Epithelial cell of prostate (primary cell): ENCODE measurements around the gene SNTG2.
"Not testable (repeated sequence)": the region's sequence is repeated elsewhere in the genome, so short reads cannot be mapped to it uniquely, and the experiment has no call there.

Source experiments
- DNase-seq: peaks from one replicate; pipeline ENCODE4 v3.0.0-alpha.2; 2011; ENCODE audit warnings: low read depth, low spot score
- H3K27ac ChIP-seq: fragments of 450-650 bp; 2 replicates; pipeline ENCODE4 v1.5.1; 2017; ENCODE audit warnings: mild to moderate bottlenecking

The SNTG2 gene

DNA sequence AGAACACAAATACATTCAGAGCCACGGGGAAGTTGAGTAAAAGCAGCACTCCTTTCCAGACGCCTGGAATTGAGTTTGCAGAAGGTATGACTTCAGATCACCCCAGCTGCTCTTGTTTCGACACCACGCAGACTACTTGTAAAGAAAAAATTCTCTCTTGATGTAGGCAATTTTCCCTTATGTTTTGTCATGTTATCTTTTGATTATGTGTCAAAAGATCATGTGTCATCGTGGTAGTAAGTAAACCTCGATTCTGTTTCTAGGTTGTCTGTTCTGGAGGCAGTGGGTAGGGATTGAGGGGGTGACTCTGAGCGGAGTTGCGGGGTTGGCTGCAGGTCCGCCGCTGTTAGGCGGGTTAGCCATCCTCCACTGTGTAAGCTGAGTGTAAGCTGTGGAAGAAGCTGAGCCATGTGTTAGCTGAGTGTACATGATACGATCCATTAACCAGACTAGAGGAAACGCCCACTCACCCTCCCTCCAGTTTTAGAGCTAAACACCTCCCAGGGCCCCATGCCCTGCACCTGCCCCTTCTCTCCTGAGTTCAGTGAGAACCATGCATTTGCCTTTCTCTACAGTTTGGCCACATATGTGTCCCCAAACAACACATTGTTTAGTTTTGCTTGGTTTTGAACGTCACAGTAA is 181.8 kb downstream of the SNTG2 start:
- DNase-seq, result no peak

DNA sequence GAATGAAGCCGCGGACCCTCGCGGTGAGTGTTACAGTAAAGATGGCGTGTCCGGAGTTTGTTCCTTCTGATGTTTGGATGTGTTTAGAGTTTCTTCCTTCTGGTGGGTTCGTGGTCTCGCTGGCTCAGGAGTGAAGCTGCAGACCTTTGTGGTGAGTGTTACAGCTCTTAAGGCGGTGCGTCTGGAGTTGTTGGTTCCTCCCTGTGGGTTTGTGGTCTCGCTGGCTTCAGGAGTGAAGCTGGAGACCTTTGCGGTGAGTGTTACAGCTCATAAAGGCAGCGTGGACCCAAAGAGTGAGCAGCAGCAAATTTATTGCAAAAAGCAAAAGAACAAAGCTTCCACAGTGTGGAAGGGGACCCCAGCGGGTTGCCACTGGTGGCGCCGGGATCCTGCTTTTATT is 183.2 kb downstream of the SNTG2 start:
- DNase-seq, H3K27ac ChIP-seq: not testable (repeated sequence)

More for the DNA sequence above, 181.8 kb downstream of the SNTG2 start:
- no peak overlapping the region for H3K27ac ChIP-seq

DNA sequence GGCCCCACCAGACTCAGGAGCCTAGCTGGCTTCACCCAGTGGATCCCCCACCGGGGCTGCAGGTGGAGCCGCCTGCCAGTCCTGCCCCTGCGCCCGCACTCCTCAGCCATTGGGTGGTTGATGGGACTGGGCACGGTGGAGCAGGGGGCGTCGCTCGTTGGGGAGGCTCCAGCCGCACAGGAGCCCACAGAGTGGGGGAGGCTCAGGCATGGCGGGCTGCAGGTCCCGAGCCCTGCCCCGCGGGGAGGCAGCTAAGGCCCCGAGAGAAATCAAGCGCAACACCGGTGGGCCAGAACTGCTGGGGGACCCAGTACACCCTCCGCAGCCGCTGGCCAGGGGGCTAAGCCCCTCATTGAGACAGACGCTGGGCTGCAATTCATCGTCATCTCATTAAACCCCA is 184.0 kb downstream of the SNTG2 start:
- no peak overlapping the region for H3K27ac ChIP-seq
- no peak for DNase-seq

DNA sequence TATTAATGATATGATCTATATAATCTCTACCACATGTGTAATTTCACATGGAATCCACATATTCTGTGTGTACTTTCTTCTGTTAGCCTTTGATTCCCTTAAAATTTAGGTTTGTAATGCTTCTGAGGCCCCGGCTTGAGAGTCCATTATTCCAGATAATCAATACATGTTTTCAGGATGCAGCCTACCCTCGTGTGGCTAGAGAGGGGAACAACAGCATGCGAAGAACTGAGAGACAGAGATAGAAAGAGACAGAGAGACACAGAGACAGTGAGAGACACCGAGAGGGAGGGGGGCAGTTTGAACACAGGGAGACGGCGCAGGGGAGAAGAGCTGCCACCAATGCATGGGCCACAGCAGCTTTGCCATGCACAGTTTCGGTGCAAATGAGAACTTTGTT is 185.4 kb downstream of the SNTG2 start:
- no peak for DNase-seq

DNA sequence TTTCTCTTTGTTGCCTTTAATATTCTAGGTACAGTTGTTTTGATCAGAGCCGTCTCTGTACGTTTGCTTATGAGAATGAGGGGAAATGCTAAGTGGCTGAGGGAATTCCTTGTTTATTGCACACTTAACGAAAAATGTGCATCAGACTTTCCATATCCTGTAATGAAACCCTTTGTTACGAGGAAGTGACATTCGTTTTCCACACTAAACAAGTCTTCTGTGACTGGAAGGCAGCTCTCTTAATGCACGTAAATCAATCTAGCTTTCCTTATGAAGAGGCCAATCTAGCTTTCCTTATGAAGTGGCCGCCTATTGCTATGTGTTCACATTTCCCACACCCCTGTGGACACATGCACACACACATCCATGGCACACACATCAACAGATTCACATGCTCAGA is 186.2 kb downstream of the SNTG2 start:
- H3K27ac ChIP-seq, result no peak overlapping the region
- DNase-seq, result no peak

More for the DNA sequence above, 185.4 kb downstream of the SNTG2 start:
- H3K27ac ChIP-seq, result no peak overlapping the region

DNA sequence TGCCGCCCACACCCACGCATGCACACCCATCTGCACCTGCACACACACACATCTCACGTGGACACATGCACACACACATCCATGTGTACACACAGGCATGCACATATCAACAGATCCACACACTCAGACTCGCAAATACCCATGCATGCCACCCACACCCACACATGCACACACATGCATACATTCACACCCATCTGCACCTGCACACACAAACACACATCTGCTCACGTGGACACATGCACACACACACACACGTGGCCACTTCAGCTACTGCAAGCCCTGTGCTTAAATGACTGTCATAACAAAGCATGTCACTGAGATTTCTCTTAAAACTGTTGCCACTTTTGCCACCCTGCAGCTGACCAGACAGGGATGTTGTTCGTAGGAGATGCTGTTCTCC is 186.6 kb downstream of the SNTG2 start:
- no peak for DNase-seq

DNA sequence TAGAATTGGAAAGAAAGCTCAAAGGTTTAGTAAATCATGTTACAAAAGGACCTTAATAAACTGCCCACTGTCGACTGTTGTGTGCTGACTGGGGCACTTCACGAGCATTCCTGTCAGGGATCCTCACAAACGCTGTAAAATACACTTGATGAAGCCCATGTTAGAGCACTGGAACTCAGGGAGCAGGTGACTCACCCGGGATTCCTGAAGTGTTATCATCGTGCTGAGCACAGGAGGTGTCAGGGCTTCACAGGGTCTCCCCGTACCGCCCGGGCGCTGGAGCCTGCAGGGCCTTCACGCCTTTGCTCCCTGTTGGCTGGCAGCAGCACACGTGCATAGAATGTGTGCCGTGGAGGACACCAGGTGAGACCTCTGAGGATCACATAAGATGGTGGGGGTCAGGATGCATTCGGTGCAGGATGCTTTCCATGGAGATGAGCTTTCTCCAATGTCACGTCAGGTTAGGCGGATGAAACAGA is 187.3 kb downstream of the SNTG2 start:
- DNase-seq, result no peak

More for the DNA sequence above, 186.6 kb downstream of the SNTG2 start:
- H3K27ac ChIP-seq, result no peak overlapping the region

DNA sequence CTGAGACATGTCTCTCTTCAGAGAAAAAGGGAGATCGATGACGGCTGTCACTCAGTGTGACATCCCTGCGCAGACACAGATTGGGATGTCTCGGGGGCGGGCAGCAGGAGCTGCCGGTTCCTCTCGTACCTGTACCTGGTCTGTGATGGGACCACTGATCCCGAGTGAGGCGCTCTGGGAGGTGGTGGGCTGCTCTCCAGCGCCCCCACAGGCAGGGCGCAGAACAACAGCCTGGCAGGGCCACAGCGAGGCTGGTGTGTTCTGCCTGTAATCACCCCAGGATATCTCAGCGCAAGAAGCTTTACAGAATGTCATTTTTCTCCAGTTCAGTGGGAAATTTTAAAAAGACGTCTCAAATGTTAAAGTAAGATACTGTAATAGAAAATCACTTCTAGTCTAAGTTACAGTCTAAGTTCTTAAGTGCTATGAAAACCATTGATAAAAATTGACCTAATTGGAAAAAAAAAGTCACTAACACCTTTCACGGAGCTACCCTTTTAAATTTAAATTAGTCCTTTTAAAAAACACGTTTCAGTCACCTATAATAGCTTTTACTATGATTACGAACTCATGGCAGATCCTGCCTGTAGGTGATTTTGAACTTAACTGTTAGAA is 189.8 kb downstream of the SNTG2 start:
- H3K27ac ChIP-seq, result no peak overlapping the region
- DNase-seq, result no peak

More for the DNA sequence above, 187.3 kb downstream of the SNTG2 start:
- no peak overlapping the region for H3K27ac ChIP-seq

DNA sequence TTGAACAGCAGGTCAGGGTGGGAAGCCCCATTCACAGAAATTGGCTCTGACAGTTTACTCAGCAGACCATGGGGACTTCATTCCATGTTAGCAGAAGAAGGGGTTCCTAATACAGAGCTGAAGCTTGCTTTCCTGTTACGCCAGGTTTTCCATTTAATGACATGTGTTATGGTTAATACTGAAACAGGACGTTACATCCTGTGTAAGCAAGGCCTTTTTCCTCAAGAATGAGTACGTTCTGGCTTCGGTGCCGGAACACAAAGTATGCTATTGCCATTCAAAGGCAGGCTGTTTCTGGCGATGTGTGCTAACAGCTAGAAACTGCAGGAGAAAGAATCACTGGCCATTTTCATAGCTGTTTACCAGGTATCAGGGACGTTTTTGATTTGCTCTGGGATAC is 190.4 kb downstream of the SNTG2 start:
- no peak for DNase-seq
- H3K27ac ChIP-seq, result no peak overlapping the region

DNA sequence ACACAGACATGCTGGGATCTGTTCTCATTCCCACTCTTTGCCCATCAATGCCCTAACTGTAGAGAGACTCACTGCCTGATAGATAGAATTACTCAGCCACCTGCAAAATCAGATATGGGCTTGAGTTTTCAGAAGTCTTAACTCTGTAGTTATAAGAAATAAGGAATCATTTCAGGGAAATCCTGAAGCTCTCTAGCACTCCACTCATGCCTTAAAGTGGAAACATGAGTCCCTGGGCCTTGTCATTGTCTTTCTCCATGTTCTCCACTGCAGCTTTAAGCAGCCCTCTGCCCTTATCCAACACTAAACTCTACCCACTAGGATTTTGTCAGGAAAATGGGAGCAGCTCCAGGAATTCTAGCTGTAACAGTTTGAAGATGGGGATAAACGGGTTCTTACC is 192.5 kb downstream of the SNTG2 start:
- DNase-seq, result no peak
- H3K27ac ChIP-seq, result no peak overlapping the region

DNA sequence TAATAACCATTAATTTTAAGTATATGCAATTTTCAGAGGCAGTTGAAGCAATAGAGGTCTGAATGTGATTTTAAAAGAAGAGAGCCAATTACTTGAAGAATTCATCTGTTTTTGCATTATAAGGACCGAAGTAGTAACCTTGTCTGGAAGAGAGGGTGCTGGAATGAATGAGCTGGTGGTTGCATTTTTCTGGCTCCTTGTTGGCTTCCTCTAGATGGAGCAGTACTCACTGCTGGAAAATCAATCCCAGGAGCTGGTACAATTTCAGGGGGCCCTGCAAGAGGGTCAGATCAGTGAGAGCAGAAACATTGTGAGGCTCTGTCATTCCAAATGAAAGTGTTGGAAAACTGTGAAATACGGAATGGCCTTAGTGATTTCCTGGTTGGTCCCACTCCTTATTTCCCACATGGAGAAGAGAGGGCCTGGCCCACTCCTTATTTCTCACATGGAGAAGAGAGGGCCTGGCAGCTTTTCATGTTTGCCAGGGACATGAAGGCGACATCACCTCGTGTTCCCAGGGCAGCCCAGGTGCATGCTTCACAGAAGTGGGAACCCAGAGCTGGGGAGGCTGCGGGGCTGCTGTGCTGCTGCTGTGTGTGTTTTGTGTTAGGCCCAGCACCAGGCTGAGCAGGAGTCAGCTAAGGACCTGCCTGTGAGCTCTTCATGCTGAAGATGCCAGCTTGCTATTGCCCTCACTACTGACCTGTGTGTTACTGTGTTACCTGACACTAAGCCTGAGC is 197.4 kb downstream of the SNTG2 start:
- no peak overlapping the region for H3K27ac ChIP-seq
- DNase-seq, result no peak

DNA sequence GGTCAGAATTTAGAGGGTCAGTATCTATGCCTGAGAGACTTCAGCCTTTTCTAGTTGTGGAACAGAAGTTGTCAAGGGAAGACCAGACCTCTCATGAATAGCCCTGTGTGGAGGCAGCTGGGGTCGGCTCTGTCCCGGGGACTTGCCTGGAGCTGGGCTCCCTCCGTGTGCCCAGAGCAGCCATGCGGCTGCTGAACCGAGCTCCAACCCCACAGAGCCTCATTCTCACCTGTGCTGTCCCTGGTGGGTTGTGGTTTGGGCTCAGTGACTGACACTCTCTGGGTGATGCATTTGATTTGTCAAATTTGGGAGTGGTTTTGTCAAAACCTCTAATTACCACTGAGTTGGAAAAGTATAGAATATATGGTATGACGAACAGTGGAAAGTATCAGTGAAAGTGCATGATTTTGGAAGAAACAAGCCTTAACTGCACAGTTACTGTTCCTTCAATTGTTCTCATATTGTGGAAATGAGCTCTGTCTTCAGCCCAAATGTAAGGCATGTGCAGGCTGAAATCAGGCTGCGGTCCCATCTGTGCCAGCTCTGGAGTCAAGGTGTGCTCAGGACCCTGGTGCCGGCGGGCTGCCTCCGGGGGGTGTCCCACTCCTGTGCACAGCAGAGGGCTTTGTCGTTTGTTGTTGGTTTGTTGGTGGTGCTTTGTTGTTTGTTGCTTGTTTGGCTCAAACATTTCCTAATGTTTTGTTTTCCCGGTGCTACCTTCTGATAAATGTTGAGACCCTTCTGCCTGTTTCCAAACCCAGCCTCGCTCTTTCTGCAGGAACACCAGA is 200.3 kb downstream of the SNTG2 start:
- no peak for DNase-seq
- H3K27ac ChIP-seq, result no peak overlapping the region

DNA sequence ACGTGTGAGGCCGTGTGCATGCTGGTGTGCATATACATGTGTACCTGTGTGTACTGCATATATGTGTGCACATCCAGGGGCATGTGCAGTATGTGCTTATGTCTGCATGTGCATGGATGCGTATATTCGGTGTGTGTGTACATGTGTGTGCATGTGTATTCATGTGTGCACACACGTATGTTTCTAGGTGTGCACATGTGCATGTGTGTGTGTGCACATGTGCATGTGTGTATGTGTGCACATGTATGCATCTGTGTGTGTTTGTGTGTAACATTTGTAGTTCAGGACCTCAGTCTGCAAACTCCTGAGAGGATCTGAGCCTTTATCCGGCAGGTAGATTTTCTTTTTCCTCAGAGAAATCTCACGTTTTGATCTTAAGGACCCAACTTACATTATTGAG is 201.7 kb downstream of the SNTG2 start:
- no peak for DNase-seq
- H3K27ac ChIP-seq, result no peak overlapping the region

DNA sequence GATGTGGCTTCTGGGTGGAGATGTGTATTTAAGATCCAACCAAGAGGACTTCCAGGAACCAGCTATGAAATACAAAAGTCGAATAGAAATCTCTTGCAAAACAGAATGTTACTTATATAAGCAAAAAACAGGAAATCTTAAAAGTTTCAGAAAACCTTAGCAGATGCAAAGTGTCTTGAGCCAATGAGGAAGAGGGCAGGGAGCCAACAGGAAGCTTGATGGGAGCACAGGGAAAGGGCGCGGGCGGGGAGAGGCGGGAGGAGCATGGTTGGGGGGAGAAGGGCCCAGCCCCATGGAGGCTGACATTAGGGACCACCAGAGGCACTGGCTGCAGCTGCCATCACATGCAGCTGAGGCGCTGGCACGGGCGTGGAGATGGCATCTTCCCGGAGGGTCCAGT is 203.3 kb downstream of the SNTG2 start:
- DNase-seq, result no peak
- H3K27ac ChIP-seq, result no peak overlapping the region

DNA sequence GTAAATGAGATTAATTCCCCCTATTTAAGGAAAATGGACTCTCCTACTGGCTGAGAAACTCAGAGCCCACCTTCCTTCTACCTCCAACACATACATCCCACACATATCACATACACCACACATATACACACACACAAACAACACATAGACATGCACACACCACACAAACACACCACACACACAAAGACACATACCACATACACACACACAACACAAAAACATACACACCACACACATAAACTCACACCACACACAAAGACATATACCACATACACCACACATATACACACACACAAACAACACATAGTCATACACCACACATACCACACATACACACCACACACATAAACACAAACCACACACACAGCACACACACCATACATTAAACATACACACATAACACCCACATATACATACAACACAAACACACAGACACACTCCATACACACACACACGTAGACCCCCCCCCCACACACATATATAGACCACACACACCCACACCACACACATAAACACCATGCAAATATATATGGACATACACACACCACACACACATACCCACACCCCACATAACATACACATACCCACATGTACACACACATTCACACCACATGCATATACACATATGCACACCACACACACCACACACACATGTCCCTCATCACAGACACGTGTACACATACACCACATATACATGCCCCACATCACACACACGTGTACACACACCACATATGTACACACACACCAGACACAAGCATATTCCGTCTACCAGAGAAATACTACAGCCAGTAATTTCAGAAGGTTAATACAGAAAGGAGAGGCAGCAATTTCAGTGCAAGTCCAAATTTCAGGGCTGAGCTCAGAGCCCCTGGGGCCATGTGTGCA is 204.3 kb downstream of the SNTG2 start:
- no peak overlapping the region for H3K27ac ChIP-seq
- no peak for DNase-seq

DNA sequence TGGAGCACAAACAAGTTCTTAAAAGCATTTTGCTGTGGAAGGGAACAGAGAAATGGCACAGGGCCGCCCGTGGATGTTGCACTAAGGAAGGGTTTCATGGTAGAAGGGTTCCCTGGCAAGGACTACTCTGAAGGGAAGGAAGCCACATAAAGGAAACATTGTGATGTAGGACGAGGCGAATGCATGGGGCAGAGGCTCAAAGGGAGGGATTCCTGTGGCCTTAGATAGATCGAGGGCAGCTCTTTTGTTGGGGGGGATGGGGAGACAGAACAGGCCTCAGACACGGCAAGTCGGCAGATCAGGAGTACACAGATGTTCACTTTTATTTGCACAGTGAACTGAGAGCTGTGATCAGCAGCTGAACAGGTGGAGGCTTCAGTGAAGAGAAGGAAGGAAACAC is 205.4 kb downstream of the SNTG2 start:
- no peak for DNase-seq
- no peak overlapping the region for H3K27ac ChIP-seq

DNA sequence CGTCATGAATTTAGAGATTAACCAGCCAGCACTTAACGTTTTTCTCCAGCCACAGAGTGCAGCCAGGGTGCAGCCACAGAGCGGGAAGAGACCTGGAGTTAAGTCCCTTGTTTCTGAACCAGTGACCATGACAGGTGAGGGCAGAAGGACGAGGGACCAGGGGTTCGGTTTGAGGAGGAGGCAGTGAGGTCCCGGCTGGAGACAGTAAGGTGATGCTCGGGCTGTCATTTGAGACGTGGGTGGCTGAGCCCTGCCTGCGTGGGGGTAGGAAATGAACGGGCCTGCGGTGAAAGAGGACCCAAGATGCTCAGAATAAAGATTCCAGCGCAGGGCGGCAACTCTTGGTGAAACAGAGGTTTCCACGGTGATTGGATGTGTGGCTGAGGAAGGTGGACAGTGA is 205.9 kb downstream of the SNTG2 start:
- H3K27ac ChIP-seq, result no peak overlapping the region
- no peak for DNase-seq

DNA sequence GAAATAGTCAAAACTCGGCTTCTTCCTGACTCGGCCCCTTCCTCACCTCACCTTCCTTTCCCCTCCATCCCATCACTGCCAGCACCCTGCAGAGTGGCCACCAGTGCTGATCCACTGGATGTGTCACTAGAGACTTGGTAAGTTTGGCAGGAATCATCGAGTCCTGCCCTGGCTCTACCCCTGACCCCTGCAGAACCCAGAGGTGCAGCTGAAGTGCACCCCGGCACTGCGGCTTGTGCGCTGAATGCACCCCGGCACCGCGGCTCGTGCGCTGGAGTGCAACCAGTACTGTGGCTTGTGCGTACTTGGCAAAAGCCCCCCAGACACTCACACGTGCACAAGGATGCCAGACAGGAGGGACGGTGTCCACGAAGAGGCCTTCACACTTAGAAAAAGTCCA is 206.5 kb downstream of the SNTG2 start:
- no peak overlapping the region for H3K27ac ChIP-seq
- DNase-seq, result no peak

DNA sequence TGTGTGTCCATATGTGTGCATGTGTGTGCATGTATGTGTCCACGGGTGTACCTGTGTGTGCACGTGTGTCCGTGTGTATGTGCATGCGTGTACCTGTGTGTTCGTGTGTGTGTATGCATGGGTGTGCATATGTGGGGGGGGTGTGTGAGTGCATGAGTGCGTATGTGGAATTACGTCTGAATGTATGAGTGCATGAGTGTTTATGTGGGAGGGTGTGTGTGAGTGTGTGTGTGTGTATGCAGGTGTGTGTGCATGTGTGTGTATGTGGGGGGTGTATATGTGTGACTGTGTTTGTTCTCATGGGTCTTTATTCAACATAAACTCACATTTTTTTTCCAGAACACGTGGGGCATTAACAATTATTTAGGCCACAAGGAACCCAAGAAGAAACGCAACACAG is 208.4 kb downstream of the SNTG2 start:
- no peak overlapping the region for H3K27ac ChIP-seq
- no peak for DNase-seq

DNA sequence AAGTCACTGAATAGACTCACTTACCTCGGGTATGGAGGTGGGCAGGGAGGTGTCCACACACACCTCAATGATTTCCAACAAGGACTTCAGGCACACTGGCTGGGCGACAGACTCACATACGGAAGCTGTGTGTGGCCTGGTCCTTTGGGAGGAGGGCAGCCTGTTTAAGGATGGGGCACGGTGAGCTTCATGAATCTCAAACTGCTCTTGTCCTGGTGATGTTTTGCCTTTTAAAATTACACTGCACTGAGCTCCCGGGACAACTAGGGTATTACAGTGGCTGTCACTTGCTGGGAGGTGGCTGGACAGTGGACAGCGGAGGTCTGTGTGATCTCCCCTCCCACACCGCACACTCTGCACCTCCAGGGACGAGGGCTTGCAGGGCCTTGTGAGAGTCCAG is 211.6 kb downstream of the SNTG2 start:
- no peak overlapping the region for H3K27ac ChIP-seq
- no peak for DNase-seq
